Esophagus squamous epithelium (tissue), 5 donors: ENCODE data around the gene LAMA1. TPM values are rescaled to one million over a fixed set of nuclear protein-coding genes. Genes with fewer than 3 reads are reported as not detected.

Experiments used
- DNase-seq: peaks from one replicate; lab custom pipeline; 2025; lab: John Stamatoyannopoulos, UW
- H3K27ac ChIP-seq, 4 donors: fragments of 200-600 bp; sonication (generic); one replicate each; pipeline ENCODE4 v1.5.1; 2016 to 2019; ENCODE audit warnings: mild to moderate bottlenecking in 1 of 4
- H3K27me3 ChIP-seq, 4 donors: fragments of 200-600 bp; sonication (generic); 1 replicate in 3 of 4; 2 replicates in 1 of 4; pipeline versions ENCODE4 v1.5.1 to v1.6.0; 2017 to 2021; ENCODE audit warnings: antibody characterized with exemption in 1 of 4
- H3K36me3 ChIP-seq, 3 donors: fragments of 200-600 bp; sonication (generic); one replicate each; pipeline ENCODE4 v1.5.1; 2016 to 2019
- H3K4me1 ChIP-seq, 3 donors: fragments of 200-600 bp; sonication (generic); one replicate each; pipeline ENCODE4 v1.5.1; 2017 to 2019
- H3K4me3 ChIP-seq, 4 donors: fragments of 200-600 bp; sonication (generic); 1 replicate in 3 of 4; 2 replicates in 1 of 4; pipeline ENCODE4 v1.5.1; 2016 to 2019; ENCODE audit warnings: mild to moderate bottlenecking in 2 of 4, moderate library complexity in 1 of 4
- H3K9me3 ChIP-seq, 3 donors: fragments of 200-600 bp; sonication (generic); one replicate each; pipeline ENCODE4 v1.5.1; 2016 to 2019
- CTCF ChIP-seq, 6 experiments: fragments of 450-650 bp in 4 of 6; fragments of 200-600 bp in 2 of 6; sonication (generic) in 2 of 6; IDR thresholded peaks; one replicate each; pipeline ENCODE4 v1.5.1; 2016 to 2019; ENCODE audit warnings: antibody characterized with exemption in 6 of 6, mild to moderate bottlenecking in 4 of 6, moderate library complexity in 4 of 6
- POLR2A ChIP-seq, 4 donors: fragments of 450-650 bp; IDR thresholded peaks; one replicate each; pipeline ENCODE4 v1.6.1; 2017; ENCODE audit warnings: antibody characterized with exemption in 4 of 4, mild to moderate bottlenecking in 4 of 4, moderate library complexity in 3 of 4
- WGBS, 2 donors: methylation state at CpG; one replicate each; pipeline ENCODE4 v1.1.5; 2018; 5-methylcytosine and 5-hydroxymethylcytosine counted together
- intact Hi-C: fragments of 100-400 bp; cut with DNase I; formaldehyde crosslinking; loops from one replicate; pipeline ENCODE4 v1.15.0; 2022
- total RNA-seq, 4 donors: library from RNA; depleted of rRNA; stranded (reverse); fragments of >200 nt; gene quantifications; one replicate each; pipeline ENCODE4 v1.1.0, GENCODE V29; 2016
- donor health status: DM: yes; HTN: yes; CAD: no.

LAMA1 gene
- total RNA-seq, 4 donors from 2014 or later = 0.08 to 2.7 (median 1.6) TPM

- no peak for DNase-seq
- no peak for TF ChIP-seq POLR2A (IDR thresholded peaks at IDR 0.05)
- TF ChIP-seq CTCF (IDR thresholded peaks at IDR 0.05) = no peak
- Histone ChIP-seq H3K9me3 (no peaks in the 10 kb centered on the region), H3K36me3 (no peaks in the 10 kb centered on the region), H3K27ac (no peak overlapping the region), H3K27me3 (peaks cover under 1 to 66% (median 10%) of the 10 kb centered on the region in 4 donors), H3K4me1 (peaks cover 15 to 40% (median 19%) of the 10 kb centered on the region in 3 donors), H3K4me3 (no peak overlapping the region)
- intact Hi-C loops = no loop called here
- 62 to 72% methylated on average over 3 of the region's 3 CpGs for WGBS, 2 donors
Observed at GRCh38 chr18:7112936-7113335, 4.7 kb downstream of the LAMA1 start.

- intact Hi-C loops = no loop called here
- H3K27ac ChIP-seq = no peak overlapping the region
- 54 to 58% methylated on average over 2 of the region's 2 CpGs for WGBS, 2 donors
- DNase-seq = no peak
- H3K4me3 ChIP-seq = no peak overlapping the region
- no peaks in the 10 kb centered on the region for H3K36me3 ChIP-seq
- peaks cover 0 to 48% (median 2%) of the 10 kb centered on the region in 4 donors for H3K27me3 ChIP-seq
- TF ChIP-seq CTCF (IDR thresholded peaks at IDR 0.05) (no peak), POLR2A (IDR thresholded peaks at IDR 0.05) (no peak)
- peaks cover 3 to 22% (median 7%) of the 10 kb centered on the region in 3 donors for H3K4me1 ChIP-seq
- no peaks in the 10 kb centered on the region for H3K9me3 ChIP-seq
Observed at GRCh38 chr18:7111134-7111533, 6.5 kb downstream of the LAMA1 start.

GRCh38 chr18:7105943-7106342, 11.7 kb downstream of the LAMA1 start:
- Histone ChIP-seq H3K4me3 (no peak overlapping the region), H3K36me3 (no peaks in the 10 kb centered on the region), H3K27ac (no peak overlapping the region), H3K4me1 (peaks cover 0 to 16% (median under 1%) of the 10 kb centered on the region in 3 donors), H3K9me3 (no peaks in the 10 kb centered on the region), H3K27me3 (peaks cover 0 to 11% (median 0%) of the 10 kb centered on the region in 4 donors)
- TF ChIP-seq CTCF (IDR thresholded peaks at IDR 0.05) (no peak), POLR2A (IDR thresholded peaks at IDR 0.05) (no peak)
- DNase-seq = no peak
- whole genome bisulfite sequencing, 2 donors = 38 to 74% methylated on average over 2 to 5 of the region's 5 CpGs
- intact Hi-C loops = no loop called here

- no peaks in the 10 kb centered on the region for H3K9me3 ChIP-seq
- intact Hi-C loops = no loop called here
- no peak for DNase-seq
- H3K36me3 ChIP-seq = no peaks in the 10 kb centered on the region
- no peak overlapping the region for H3K4me3 ChIP-seq
- H3K27ac ChIP-seq = no peak overlapping the region
- H3K4me1 ChIP-seq = peaks cover 0 to 13% (median 0%) of the 10 kb centered on the region in 3 donors
- H3K27me3 ChIP-seq = peaks cover 0 to 7% (median 0%) of the 10 kb centered on the region in 4 donors
- WGBS, 2 donors = 93% methylated on average over 7 of the region's 7 CpGs
- TF ChIP-seq POLR2A (IDR thresholded peaks at IDR 0.05) (no peak), CTCF (IDR thresholded peaks at IDR 0.05) (no peak)
Observed at GRCh38 chr18:7105268-7105667, 12.3 kb downstream of the LAMA1 start.

- TF ChIP-seq CTCF (IDR thresholded peaks at IDR 0.05) = no peak
- no peak for TF ChIP-seq POLR2A (IDR thresholded peaks at IDR 0.05)
- no peaks in the 10 kb centered on the region for H3K9me3 ChIP-seq
- no peak overlapping the region for H3K4me3 ChIP-seq
- intact Hi-C loops = no loop called here
- DNase-seq = no peak
- 40 to 57% methylated on average over 3 to 4 of the region's 4 CpGs for WGBS, 2 donors
- no peaks in the 10 kb centered on the region for H3K36me3 ChIP-seq
- H3K27ac ChIP-seq = no peak overlapping the region
- peaks cover 0 to 13% (median 0%) of the 10 kb centered on the region in 3 donors for H3K4me1 ChIP-seq
- peaks cover 0 to under 1% (median 0%) of the 10 kb centered on the region in 4 donors for H3K27me3 ChIP-seq
Observed at GRCh38 chr18:7104649-7105048, 12.9 kb downstream of the LAMA1 start.
